CD4-positive, alpha-beta T cell (primary cell): ENCODE results near the gene PSME3. TPM values are rescaled to one million over a fixed set of nuclear protein-coding genes. Genes with fewer than 3 reads are reported as not detected.

Experiments used
- ATAC-seq: fragments of 200-7000 bp; cut with Tn5 transposase; one replicate; pipeline ENCODE4 v1.10.0; 2022; ENCODE audit warnings: mild to moderate bottlenecking; ENCODE audit not compliant: poor library complexity
- CTCF ChIA-PET: fragments of 350-600 bp; sonication (Branson Sonifier 250); formaldehyde crosslinking; loops from one replicate; lab custom pipeline; 2021; ENCODE audit warnings: antibody characterized with exemption, inconsistent platforms; lab: Charles Lee
- POLR2A ChIA-PET: fragments of 350-600 bp; sonication (Branson Sonifier 250); formaldehyde crosslinking; loops from one replicate; lab custom pipeline; 2021; ENCODE audit warnings: antibody characterized with exemption, inconsistent platforms; lab: Charles Lee
- DNase-seq, 14 experiments: peaks; one replicate each; pipeline ENCODE4 v3.0.0-alpha.2; 2013 to 2020; ENCODE audit warnings: mixed read lengths in 2 of 14
- H3K27ac ChIP-seq, 2 donors: one replicate each; pipeline versions ENCODE4 v1.5.1 to v1.7.0; 2013; ENCODE audit warnings: low read length in 2 of 2, low read depth in 1 of 2, mild to moderate bottlenecking in 1 of 2
- H3K27me3 ChIP-seq, 2 experiments: 1 replicate in 1 of 2; 2 replicates in 1 of 2; pipeline versions ENCODE4 v1.6.1 to v1.7.0; 2013; ENCODE audit warnings: low read length in 2 of 2, control low read depth in 1 of 2, mild to moderate bottlenecking in 1 of 2, moderate library complexity in 1 of 2; ENCODE audit not compliant: insufficient read depth in 2 of 2, control insufficient read depth in 1 of 2
- H3K36me3 ChIP-seq: one replicate; pipeline ENCODE4 v1.6.1; 2013; ENCODE audit warnings: low read length, control low read depth; ENCODE audit not compliant: insufficient read depth
- H3K4me1 ChIP-seq: one replicate; pipeline ENCODE4 v1.6.1; 2013; ENCODE audit warnings: low read length, control low read depth; ENCODE audit not compliant: insufficient read depth
- H3K4me3 ChIP-seq: one replicate; pipeline ENCODE4 v1.5.1; 2013; ENCODE audit warnings: mild to moderate bottlenecking, low read length, moderate library complexity
- H3K9me3 ChIP-seq, 2 experiments: 1 replicate in 1 of 2; 2 replicates in 1 of 2; pipeline versions ENCODE4 v1.6.1 to v1.7.0; 2013; ENCODE audit warnings: low read length in 2 of 2, mild to moderate bottlenecking in 2 of 2, control low read depth in 1 of 2, moderate library complexity in 1 of 2; ENCODE audit not compliant: control insufficient read depth in 1 of 2, insufficient read depth in 1 of 2
- H3K27ac Mint-ChIP-seq: one replicate; pipeline ENCODE4 v1.8.0; 2020; ENCODE audit warnings: mixed read lengths
- H3K27me3 Mint-ChIP-seq: one replicate; pipeline ENCODE4 v1.8.0; 2021; ENCODE audit warnings: mixed read lengths
- H3K36me3 Mint-ChIP-seq: one replicate; pipeline ENCODE4 v1.8.0; 2021; ENCODE audit warnings: low read depth, mixed read lengths
- H3K4me1 Mint-ChIP-seq: one replicate; pipeline ENCODE4 v1.8.0; 2021; ENCODE audit warnings: low read depth, mixed read lengths
- H3K4me3 Mint-ChIP-seq: one replicate; pipeline ENCODE4 v1.8.0; 2020; ENCODE audit warnings: mild to moderate bottlenecking, mixed read lengths
- H3K9me3 Mint-ChIP-seq: one replicate; pipeline ENCODE4 v1.8.0; 2020; ENCODE audit warnings: mixed read lengths
- intact Hi-C, 2 experiments: fragments of 100-400 bp; cut with DNase I in 1 of 2; cut with micrococcal nuclease in 1 of 2; formaldehyde crosslinking; loops; one replicate each; pipeline versions ENCODE4 v1.15.1 to v1.9.0; 2023 to 2025; cut with DNase I, micrococcal nuclease
- total RNA-seq, 174 experiments: library from RNA in 2 of 174; stranded (reverse) in 2 of 174; gene quantifications; one replicate each; pipeline ENCODE4 v1.2.3 and lab custom pipeline; 2021 to 2026
- TF ChIP-seq, protein P1 (sequence below): fragments of 200-600 bp; IDR thresholded peaks from one replicate; pipeline ENCODE4 v1.8.0; 2022; ENCODE audit warnings: antibody characterized with exemption, mild to moderate bottlenecking

PSME3 gene
- total RNA-seq, 2 experiments from 2014 or later: 62.1 to 62.5 TPM

DNA sequence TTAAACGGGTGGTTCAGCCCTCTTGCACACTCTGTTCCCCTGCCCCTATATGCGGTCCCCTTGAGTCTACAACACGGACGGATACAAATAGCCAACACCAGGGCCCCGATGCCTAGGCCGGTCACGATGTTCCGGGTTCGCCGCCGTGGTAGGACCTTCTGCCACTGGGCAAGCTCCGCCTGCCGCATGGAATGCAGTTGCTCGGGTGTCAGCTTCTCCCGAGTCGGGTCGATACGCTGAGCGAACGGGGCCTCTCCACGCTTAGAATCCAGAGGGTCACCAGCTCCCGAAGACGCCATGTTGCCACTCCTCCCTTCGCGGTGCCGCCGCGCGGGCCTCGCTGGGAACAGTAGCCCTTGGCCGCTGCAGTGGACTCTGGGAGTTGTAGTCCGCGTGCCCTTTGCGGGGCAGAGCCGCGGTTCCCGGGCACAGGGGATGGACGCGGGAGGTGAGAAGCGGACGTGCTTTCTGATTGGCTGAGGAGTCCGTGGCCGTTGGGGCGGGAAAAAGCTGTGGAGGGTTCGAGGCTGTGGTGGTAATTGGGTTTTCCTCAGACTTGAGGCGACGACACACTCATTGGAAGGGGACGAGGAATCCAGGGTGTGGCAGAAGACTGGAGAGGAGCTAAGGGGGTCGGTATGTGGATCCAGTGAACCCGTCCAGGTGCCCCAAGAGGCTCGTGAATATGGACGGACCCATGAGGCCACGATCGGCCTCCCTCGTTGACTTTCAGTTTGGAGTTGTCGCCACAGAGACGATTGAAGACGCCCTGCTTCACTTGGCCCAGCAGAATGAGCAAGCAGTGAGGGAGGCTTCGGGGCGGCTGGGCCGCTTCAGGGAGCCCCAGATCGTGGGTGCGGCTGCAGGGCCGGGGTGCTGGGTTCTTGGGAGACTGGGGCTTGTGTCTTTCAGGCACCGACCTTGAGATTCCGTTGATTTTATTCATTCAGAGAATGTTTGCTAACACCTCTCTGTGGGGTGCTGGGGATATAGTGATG, 34.5 kb upstream of the PSME3 start, which contains the start of the genes CNTD1 and COA3:
TSS of gene CNTD1 (plus strand) at position 479 of the 998 bp plus-strand sequence. CDS start at position 686, 207 bp downstream.
TSS of gene COA3 (minus strand) at position 322 of the 998 bp plus-strand sequence. CDS start at position 299, 23 bp downstream.
- ATAC-seq (peak; percentile 99), DNase-seq (peak; percentile 59 to 86 (median 68))
- POLR2A ChIA-PET: interaction anchor here (0.7 to 2.3 kb wide), 8 partner anchors 19 to 569 kb away, joined by 3 to 9 read pairs (median 4); partner anchors contain the start of genes BECN1, PSME3, RETREG3 and RPL27
- intact Hi-C loops: loop anchor here in 1 of 2 experiments (2.0 to 5.0 kb wide), 2 partner anchors 24 to 34 kb away; partner anchors contain the start of gene PSME3
- H3K4me1 Mint-ChIP-seq: peaks cover 19% of the 10 kb centered on the region
- no peaks in the 10 kb centered on the region for H3K27me3 ChIP-seq
- peak within 1 kb of the TSS; percentile 92 for H3K4me3 Mint-ChIP-seq
- H3K9me3 Mint-ChIP-seq: no peaks in the 10 kb centered on the region
- no peaks in the 10 kb centered on the region for H3K9me3 ChIP-seq
- peak within 1 kb of the TSS in 1 of 2 donors; percentile 3 for H3K27ac ChIP-seq
- H3K4me1 ChIP-seq: peaks cover 30% of the 10 kb centered on the region
- H3K27me3 Mint-ChIP-seq: no peaks in the 10 kb centered on the region
- peak within 1 kb of the TSS; percentile 63 for H3K27ac Mint-ChIP-seq
- TF ChIP-seq, protein P1, sequence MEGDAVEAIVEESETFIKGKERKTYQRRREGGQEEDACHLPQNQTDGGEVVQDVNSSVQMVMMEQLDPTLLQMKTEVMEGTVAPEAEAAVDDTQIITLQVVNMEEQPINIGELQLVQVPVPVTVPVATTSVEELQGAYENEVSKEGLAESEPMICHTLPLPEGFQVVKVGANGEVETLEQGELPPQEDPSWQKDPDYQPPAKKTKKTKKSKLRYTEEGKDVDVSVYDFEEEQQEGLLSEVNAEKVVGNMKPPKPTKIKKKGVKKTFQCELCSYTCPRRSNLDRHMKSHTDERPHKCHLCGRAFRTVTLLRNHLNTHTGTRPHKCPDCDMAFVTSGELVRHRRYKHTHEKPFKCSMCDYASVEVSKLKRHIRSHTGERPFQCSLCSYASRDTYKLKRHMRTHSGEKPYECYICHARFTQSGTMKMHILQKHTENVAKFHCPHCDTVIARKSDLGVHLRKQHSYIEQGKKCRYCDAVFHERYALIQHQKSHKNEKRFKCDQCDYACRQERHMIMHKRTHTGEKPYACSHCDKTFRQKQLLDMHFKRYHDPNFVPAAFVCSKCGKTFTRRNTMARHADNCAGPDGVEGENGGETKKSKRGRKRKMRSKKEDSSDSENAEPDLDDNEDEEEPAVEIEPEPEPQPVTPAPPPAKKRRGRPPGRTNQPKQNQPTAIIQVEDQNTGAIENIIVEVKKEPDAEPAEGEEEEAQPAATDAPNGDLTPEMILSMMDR: no peak
- CTCF ChIA-PET: interaction anchor here (1.0 to 1.1 kb wide), 2 partner anchors 22 to 26 kb away, joined by 4 to 5 read pairs; partner anchors contain the start of gene BECN1
- peak within 1 kb of the TSS; percentile 92 for H3K4me3 ChIP-seq
- peaks cover 4% of the 10 kb centered on the region for H3K36me3 ChIP-seq
- H3K36me3 Mint-ChIP-seq: peaks cover 11% of the 10 kb centered on the region

GRCh38 chr17:42803074-42803883, 29.9 kb upstream of the PSME3 start:
- H3K4me3 Mint-ChIP-seq: no peak overlapping the region
- H3K9me3 Mint-ChIP-seq: no peaks in the 10 kb centered on the region
- ATAC-seq (no peak), DNase-seq (no peak)
- no peak overlapping the region for H3K27ac Mint-ChIP-seq
- intact Hi-C loops: no loop called here
- peaks cover 7% of the 10 kb centered on the region for H3K4me1 ChIP-seq
- POLR2A ChIA-PET: no interaction called here
- CTCF ChIA-PET: interaction anchor here (1.0 to 1.2 kb wide), 2 partner anchors 17 to 21 kb away, joined by 3 to 4 read pairs; partner anchors contain the start of gene BECN1
- H3K27me3 Mint-ChIP-seq: no peaks in the 10 kb centered on the region
- H3K27ac ChIP-seq: no peak overlapping the region
- H3K27me3 ChIP-seq: no peaks in the 10 kb centered on the region
- peaks cover 4% of the 10 kb centered on the region for H3K36me3 Mint-ChIP-seq
- H3K4me1 Mint-ChIP-seq: peaks cover 7% of the 10 kb centered on the region
- no peaks in the 10 kb centered on the region for H3K36me3 ChIP-seq
- no peaks in the 10 kb centered on the region for H3K9me3 ChIP-seq
- no peak overlapping the region for H3K4me3 ChIP-seq
- TF ChIP-seq, protein P1: no peak

DNA sequence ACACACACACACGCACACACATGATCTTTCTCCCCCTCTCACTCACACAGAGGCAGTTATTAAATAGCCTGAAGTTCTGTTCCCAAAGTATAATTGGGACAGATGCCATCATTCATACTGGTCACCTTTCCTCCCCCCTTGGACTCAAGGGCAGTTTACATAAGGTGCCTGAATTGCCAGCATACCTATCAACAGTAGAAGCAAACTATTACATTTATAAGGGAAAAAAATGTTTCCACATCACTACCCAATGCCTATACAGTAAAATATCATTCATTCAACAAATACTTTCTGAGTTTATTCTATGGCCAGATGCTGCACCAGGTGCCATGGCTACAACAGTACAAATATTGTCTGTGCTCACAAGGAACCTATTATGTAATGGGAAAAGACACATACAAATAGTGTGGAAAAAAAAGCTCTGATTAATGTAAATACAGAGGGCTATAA, 28.3 kb upstream of the PSME3 start:
- no peak overlapping the region for H3K27ac Mint-ChIP-seq
- Histone ChIP-seq H3K9me3 (no peaks in the 10 kb centered on the region), H3K4me3 (no peak overlapping the region), H3K36me3 (peaks cover 8% of the 10 kb centered on the region), H3K4me1 (no peaks in the 10 kb centered on the region), H3K27me3 (no peaks in the 10 kb centered on the region), H3K27ac (no peak overlapping the region)
- H3K4me1 Mint-ChIP-seq: no peaks in the 10 kb centered on the region
- intact Hi-C loops: no loop called here
- H3K36me3 Mint-ChIP-seq: peaks cover 10% of the 10 kb centered on the region
- CTCF ChIA-PET: no interaction called here
- H3K4me3 Mint-ChIP-seq: no peak overlapping the region
- POLR2A ChIA-PET: no interaction called here
- no peak for ATAC-seq
- TF ChIP-seq, protein P1: no peak
- H3K9me3 Mint-ChIP-seq: no peaks in the 10 kb centered on the region
- DNase-seq: no peak
- H3K27me3 Mint-ChIP-seq: no peaks in the 10 kb centered on the region
